Measurements from ENCODE around the gene JDP2.

DNA sequence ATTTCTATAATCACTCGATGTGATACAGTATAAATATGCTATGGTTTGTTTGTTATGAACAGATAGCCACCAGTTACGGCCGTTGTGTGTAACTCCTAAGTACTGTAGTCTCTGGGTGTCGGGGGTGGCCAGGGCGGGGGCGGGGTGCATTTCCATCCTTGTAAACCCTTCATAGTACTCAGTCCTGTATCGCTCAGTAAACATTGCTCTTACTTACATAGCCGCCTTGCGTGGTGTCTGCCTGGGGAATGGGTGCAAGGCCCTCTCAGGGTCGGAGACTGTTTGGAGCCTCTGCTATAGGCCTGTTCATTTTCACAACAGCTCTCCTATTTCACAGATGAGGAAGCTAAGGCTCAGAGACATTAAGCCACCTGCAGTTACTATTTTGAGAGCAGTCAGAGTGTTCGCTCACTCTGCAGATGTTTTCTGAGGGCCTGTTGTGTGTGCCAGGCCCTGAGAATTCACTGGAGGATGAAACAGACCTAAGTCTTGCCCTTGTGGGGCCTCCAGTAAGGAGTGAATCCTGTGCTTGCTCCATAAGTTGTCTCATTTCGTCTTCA is 42.5 kb downstream of the JDP2 start:
- TF ChIP-seq CTCF (IDR thresholded peaks at IDR 0.05) (no peak), POLR2A (IDR thresholded peaks at IDR 0.05) (no peak), EP300 (IDR thresholded peaks at IDR 0.05) (no peak)
